Measurements from ENCODE around the gene ERVH48-1.
A peak's percentile ranks its signal among the peaks of the same experiment; 100 is the strongest.
"Not testable (repeated sequence)": the region's sequence is repeated elsewhere in the genome, so short reads cannot be mapped to it uniquely, and the experiment has no call there.

The ERVH48-1 gene

GRCh38 chr21:42925114-42925926 is at the start of gene ERVH48-1:
Gene ERVH48-1, minus strand, starts transcription at chr21:42925630. Its CDS starts 6,624 bp downstream, at chr21:42919006.
- peak; percentile 10 for DNase-seq

DNA sequence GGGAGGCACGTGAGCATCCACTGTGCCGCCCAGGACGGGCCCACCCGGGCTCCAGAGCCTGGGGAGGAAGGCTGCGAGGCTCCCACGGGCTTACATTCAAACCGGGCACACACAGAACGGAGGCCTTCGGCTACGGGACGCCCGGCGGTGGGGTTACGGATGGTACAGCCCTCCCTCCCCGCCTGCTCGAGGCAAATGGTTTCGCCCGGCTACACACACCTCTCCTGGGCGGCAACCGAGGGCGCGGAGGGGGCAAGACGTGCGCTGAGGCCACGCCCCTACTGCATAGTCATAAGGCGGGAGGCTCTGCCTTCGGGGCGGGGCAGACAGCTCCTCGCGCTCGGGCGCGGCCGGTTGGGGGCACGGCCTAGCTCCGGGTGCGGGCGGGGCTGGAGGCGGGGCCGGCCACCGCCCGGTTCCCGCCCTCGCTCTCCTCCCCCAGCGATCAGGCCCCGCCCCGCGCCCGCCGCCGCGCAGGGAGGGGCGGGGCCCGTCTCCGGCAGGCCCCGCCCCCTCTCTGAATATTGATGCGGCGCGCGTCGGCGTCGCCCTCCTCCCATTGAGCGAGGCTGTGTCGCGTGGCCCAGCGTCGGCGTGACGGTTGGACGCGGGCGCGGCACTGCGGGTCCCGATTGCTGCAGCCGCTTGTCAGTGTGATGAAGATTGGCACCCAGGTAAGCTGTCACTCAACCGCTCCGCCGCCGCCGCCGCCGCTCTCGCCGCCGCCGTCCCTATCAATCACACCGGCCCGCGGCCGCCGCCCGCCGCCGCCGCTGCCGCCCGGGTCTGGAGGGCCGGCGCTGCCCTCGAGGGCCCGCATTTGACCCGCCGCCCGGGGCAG is 48.8 kb upstream of the ERVH48-1 start, which contains the start of gene PKNOX1:
Gene PKNOX1, plus strand, starts transcription at position 572 of the 841 bp plus-strand sequence. CDS start 29,820 bp downstream, outside the sequence.
- DNase-seq: peak; percentile 99

DNA sequence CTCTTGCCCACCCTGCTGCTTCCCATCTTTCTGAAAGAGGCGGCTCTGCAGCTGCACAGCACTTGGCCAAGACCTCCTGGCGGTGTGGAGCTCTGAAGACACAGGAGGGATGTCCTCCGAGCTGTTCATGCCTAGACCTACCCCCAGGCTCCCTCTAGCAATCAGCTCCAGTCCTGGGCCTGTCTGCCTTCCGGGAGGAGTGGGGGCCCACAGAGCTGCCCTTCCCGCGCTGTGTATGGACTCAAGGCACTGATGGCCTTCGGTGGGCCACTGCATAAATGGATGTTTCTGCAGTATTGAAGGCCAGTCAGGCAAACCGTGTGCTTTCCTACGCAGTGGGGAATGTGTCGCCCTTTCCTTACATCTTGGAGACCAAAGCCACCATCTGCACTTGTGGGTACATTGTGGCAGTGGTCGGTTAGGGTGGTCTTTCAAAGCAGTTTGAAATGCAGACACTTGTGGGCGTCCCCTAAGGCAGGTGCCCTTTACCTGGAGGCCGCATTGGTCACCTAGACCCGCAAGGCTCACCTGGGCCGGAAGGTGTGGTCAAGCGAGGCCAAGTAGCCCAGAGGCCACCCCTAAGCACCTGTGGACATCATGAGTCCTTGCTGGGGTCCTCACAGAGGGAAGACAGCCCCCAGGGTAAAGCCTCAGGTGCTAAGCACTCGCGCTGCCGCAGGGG is 48.0 kb upstream of the ERVH48-1 start:
- no peak for DNase-seq

- no peak for DNase-seq
Observed at GRCh38 chr21:42971897-42972275, 46.5 kb upstream of the ERVH48-1 start.

DNA sequence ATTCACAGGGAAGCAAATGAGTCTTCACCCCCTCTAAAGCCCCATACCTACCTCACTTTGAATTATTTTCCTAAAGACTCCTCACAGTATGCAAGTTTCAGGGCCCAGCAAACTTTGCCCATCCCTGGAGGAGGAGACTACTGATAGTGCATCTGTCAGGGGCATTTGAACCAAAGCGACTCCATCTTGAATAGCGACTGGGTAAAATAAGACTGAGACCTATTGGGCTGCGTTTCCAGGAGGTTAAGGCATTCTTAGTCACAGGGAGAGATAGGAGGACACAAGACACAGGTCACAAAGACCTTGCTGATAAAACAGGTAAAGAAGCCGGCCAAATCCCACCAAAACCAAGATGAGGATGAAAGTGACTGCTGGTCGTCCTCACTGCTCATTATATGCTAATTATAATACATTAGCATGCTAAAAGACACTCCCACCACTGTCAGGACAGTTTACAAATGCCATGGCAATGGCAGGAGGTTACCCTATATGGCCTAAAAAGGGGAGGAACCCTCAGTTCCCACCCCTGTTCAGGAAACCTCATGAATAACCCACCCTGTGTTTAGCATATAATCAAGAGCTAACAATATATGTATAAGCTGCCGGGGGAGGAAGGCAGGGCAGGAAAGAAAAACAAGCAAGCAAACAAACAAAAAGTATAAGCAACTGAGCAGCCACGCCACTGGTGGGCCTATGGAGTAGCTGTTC is 45.7 kb upstream of the ERVH48-1 start:
- DNase-seq: no peak

DNA sequence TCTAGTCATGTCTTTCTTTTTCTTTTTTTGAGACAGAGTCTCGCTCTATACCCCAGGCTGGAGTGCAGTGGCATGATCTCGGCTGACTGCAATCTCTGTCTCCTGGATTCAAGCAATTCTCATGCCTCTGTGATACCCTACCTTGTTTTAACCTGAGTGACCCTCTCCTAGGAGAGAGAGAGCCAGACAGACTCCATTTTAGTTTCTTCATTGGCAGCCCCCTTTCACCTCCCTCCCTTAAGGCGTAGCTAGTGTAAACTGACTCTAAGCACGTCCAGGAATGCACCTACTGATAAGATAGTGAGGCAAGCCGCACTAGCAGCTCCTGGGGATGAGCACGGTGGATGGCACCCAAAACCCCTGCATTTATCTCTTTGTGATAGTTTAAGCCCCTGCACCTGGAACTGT is 43.8 kb upstream of the ERVH48-1 start:
- no peak for DNase-seq

DNA sequence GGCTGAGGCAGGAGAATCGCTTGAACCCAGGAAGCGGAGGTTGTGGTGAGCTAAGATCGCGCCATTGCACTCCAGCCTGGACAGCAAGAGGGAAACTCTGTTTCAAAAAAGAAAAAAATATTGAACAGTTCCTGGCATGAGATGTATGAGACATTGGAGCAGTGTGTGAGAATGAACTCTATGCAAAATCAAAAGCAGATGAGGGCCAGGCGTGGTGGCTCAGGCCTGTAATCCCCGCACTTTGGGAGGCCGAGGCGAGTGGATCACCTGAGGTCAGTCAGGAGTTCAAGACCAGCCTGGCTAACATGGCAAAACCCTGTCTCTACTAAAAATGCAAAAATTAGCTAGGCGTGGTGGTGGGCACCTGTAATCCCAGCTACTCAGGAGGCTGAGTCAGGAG is 42.2 kb upstream of the ERVH48-1 start:
- not testable (repeated sequence) for DNase-seq

DNA sequence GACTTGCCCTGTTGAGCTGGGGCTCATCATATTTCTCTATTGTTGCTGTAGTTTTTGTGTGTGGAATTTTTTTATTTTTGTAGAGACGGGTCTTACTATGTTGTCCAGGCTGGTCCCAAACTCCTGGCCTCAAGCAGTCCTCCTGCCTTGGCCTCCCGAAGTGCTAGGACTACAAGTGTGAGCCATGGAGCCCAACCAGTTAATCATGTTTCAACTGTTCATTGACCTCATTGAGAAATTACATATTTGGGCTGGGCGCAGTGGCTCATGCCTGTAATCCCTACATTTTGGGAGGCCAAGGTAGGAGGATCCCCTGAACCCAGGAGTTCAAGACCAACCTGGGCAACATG is 39.8 kb upstream of the ERVH48-1 start:
- DNase-seq: no peak

DNA sequence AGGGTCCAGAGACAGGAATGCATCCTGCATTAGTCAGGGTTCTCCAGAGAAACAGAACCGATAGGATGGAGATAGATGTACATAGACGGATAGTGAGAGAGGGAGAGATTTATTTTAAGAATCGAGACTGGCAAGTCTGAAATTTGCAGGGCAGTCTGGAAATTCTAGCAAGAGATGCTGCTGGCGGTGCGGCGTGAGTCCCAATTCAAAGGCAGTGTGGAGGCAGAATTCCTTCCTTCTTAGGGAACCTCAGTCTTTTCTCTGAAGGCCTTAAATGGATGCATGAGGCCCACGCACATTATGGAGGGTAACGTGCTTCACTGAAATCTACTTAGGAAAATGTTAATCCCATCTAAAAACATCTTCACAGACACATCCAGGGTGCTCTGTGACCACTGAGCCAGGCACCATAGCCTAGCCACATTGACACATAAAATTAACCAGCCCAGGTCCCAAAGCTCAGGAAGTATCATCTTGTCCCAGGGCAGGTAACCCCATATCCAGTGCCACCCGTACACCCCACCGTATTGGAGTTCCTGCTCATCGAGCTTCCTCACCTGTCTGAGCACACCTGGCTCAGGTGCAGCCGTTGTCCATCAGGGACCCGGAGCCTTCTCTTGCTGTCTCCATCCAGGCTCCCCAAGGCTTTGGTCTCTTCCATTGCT is 39.2 kb upstream of the ERVH48-1 start:
- no peak for DNase-seq

DNA sequence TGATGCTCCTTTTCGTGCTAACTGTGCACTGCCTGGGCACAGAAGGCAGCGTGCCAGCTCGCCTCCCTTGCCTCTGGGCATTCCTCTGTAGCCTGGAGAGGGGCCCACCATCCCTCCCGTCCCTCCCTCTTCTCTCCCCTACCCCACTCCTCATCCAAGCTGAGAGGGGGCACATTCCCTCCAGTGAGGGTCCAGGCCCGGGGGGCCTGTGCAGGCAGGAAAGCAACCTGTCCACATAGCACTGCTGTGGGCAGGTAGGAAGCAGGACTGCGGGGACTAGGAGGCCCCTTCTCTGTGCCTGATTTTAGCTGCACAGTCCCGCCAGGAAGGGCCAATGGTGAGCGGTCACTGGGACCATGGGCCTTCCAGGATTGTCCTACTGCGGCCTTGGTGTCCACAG is 38.7 kb upstream of the ERVH48-1 start:
- no peak for DNase-seq

GRCh38 chr21:42962380-42963007 is 37.1 kb upstream of the ERVH48-1 start:
- DNase-seq: no peak

DNA sequence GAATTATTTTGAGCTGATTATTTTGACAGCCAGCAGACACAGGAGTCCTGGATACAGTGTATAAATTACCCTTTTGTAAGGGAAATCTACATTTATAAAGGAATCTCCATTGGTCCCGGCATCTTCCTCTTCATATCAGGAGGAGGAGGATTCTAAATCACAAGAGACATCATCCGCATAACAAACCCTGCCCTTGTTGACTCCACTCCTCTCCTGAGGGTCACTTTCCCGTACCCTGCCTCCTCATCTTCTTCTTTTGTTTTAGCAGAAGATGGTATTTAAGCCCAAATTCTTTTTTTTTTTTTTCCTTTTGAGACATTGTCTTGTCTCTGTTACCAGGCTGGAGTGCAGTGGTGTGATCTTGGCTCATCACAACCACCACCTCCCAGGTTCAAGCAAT is 34.3 kb upstream of the ERVH48-1 start:
- no peak for DNase-seq

DNA sequence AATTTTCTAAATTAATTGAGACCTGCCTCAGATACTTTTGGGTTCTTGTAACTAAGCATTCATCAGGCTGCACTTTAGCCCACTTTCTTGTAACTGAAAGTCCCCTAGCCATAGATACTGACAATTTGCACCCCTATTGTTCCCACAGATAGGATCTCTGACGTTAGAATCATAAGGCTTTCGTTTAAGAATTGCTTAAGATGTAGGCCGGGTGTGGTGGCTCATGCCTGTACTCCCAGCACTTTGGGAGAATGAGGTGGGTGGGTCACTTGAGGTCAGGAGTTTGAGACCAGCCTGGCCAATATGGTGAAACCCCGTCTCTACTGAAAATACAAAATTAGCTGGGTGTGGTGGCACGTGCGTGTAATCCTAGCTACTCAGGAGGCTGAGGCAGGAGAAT is 32.7 kb upstream of the ERVH48-1 start:
- not testable (repeated sequence) for DNase-seq

- no peak for DNase-seq
Observed at GRCh38 chr21:42956824-42957630, 31.6 kb upstream of the ERVH48-1 start.

DNA sequence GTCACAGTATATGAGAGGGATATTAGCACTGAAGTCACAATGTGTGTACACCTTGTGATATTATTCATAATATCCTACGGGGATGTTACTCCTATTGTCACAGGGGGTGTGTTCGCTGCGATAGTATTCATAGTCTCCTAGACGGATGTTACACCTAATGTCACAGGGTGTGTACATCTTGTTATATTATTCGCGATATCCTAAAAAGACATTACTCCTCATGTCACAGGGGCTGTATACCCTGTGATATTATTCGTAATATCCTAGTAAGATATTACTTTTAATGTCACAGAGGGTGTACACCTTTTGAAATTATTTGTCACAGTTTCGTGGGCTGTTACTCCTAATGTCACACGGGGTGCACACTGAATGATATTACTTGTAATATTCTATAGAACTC is 25.8 kb upstream of the ERVH48-1 start:
- not testable (repeated sequence) for DNase-seq

- DNase-seq: not testable (repeated sequence)
Observed at GRCh38 chr21:42949094-42949755, 23.8 kb upstream of the ERVH48-1 start.

- DNase-seq: no peak
Observed at GRCh38 chr21:42942244-42942643, 16.8 kb upstream of the ERVH48-1 start.

DNA sequence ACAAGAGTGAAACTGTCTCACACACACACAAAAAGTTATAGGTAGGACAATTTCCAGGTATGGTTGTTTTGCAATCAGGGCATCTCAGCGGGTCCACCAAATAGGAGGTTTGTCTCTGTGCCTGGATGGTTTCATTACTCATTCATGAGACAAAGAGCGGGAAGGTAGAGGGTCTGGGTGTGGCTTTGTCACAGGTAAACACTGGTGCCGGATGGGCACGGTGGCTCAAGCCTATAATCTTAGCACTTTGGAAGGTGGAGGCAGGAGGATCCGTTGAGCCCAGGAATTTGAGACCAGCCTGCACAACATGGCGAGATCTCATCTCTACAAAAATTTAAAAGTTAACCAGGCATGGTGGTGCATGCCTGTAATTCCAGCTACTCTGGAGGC is 16.3 kb upstream of the ERVH48-1 start:
- DNase-seq: no peak

DNA sequence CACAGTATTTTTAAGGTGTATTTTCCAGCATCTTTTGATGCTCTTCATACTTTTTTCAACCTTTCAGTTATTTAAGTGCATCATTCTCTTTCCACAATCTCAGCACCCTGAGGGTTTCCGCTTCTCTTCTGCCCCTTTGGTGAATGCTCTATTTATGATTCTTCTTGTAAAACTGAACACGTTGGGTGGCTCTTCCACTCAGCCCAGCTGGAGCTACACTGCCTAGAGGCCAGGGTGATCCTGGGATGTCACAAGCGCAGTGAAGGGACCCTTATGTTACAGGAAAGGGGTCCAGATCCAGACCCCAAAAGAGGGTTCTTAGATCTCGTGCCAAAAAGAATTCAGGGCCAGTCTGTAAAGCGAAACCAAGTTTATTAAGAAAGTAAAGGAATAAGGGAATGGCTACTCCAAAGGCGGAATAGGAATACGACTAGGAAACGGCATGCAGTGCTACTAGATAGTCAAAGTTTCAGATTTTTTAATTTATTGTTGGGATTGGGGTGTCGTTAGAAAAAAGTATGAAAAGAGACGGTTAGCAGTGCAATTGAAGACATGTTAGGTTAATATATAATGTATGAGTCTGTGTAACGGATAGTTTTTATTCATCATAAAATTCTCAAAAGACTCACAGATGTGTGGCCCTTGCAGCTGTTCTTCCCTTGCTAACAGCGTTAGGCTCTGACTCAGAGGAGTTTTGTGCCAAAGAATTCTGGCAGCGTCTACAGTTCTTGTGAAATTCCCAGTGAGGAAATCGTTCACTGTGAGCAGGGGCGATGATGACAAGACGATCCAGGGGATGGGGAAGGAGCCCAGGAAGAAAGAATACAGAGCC is 14.4 kb upstream of the ERVH48-1 start:
- peak; percentile 98 for DNase-seq

All from fibroblast of skin of right quadriceps (primary cell).